PC-3 (cell line): ENCODE measurements around the gene ZNF736.

Source experiments
- CTCF ChIP-seq: fragments of 300-600 bp; sonication (generic); conservative IDR thresholded peaks from 2 replicates; pipeline ENCODE4 v1.5.1; 2017; ENCODE audit warnings: antibody characterized with exemption, low read depth, mild to moderate bottlenecking, low read length
- EZH2 ChIP-seq: fragments of 300-600 bp; sonication (generic); IDR thresholded peaks from one replicate; pipeline ENCODE4 v1.6.1; 2017; ENCODE audit warnings: antibody characterized with exemption, mild to moderate bottlenecking, low read length; ENCODE audit not compliant: unreplicated experiment

GRCh38 chr7:64308016-64308270 lies 5.8 kb upstream of the ZNF736 start:
- no peak for TF ChIP-seq EZH2
- TF ChIP-seq CTCF: no peak
